Activated effector memory CD4-positive, alpha-beta T cell treated with Interleukin-2 at 50 U/mL for 16 hours (primary cell): Measurements from ENCODE around the gene DDX6.
"Not testable (repeated sequence)": the region's sequence is repeated elsewhere in the genome, so short reads cannot be mapped to it uniquely, and the experiment has no call there.

ENCODE experiments used
- DNase-seq: peaks from one replicate; pipeline ENCODE4 v3.0.0-alpha.2; 2020

The DDX6 gene

DNA sequence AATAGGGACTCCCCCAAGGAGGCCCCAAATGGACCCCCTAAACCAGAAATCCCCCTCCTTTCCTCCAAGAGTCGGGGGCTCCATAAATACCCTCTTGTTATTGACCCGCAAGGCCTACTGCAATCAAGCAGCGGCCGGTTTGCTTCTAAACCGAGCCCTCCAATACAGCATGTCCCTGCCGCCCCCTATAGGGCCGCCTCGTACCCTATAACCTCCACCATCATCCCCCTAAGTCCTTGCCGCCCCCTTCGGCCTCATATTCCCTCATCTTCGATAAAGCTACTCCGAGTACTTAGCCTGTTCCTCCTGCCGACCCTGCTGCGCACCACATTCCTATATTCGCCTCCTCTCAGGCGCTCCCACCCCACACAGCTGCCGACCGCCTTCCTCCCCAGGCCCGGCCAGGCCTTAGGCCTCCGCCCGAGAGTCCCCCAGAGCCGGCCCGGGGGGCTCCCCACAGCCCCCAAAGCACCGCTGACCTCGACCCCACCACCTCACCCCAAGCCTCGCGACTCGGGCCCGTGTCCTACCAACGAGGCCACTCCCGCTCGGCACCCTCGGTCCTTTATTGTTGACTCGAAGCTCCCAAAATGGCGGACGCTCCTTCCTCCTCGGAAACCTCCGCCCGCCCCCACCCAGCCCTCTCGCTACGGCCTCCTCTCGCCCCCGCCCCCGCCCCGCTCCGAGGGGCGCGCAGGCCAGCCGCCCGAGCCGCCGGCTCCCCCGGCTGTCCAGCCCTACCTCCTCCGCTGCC lies 430 bp downstream of the DDX6 start:
- no peak for DNase-seq

DNA sequence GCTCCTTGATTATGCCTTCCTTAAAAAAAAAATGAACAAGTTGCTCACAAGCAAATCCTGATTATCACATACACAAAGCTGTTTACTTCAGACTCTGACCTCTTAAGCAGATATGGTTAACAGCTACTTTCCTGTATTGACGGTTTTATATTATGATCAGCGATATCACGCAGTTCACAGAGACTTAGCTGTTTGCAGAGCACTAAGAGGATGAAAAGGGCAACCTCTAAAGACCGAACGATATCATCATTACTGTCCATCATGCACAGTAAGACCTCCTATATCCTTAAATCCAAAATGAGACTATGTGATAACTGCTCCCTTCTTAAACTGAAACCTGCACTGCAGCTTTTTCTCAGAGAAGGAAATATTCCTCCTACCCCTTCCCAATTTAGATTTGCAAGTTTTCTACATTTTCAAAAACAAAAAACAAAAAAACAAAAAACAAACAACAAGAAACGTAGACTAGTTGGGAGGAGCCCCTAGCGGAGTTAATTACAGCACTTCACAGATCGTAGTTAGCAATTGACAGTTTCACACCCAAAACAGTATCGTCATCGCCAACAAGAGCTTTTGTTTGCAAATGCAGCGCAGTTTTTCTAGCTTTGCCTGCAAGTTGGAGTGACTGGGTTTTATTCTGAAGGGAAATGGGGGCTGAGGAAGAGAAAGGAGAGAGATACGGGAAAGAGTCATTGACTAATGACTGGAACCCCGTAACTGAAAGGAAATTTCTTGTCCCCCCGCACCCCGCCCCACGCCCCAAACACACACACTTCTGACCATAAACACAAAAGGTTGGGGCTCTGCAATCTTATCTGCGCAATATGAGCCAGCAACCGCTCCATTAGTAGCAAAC lies 1.2 kb downstream of the DDX6 start:
- DNase-seq: no peak

DNA sequence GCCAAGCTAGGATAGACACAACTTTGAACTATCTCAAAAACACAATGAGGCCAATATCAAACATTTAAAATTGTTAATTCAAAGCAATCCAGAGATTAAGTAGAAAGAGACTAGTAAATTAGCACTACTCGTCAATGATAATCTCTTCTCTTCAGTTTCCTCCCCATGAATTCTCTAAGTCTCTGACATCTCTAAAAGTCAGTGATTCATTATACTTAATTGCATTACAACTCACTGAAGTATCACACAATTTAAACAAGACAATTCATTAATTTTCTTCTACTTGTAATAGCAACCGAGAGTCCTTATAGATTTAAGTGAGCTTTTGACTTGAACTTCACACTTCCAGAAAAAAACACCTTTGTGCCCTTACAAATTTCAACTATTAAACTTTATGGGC lies 4.3 kb downstream of the DDX6 start:
- no peak for DNase-seq

DNA sequence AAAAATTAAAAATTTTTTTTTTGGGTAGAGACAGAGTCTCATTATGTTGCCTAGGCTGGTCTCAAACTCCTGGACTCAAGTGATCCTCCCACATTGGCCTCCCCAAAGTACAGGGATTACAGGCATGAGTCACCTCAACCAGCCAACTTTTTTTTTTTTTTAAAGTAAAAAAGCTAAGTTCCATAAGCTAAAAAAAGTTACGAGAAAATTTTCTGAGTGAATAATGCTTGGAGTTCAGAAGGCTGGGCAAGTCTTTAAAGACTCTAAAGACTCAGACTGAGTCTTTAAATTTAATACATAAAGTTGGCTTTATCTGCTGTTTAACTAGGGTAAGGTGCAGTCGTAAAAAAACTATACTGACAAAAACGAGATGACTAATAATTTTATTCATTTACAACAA lies 5.6 kb downstream of the DDX6 start:
- DNase-seq: no peak

DNA sequence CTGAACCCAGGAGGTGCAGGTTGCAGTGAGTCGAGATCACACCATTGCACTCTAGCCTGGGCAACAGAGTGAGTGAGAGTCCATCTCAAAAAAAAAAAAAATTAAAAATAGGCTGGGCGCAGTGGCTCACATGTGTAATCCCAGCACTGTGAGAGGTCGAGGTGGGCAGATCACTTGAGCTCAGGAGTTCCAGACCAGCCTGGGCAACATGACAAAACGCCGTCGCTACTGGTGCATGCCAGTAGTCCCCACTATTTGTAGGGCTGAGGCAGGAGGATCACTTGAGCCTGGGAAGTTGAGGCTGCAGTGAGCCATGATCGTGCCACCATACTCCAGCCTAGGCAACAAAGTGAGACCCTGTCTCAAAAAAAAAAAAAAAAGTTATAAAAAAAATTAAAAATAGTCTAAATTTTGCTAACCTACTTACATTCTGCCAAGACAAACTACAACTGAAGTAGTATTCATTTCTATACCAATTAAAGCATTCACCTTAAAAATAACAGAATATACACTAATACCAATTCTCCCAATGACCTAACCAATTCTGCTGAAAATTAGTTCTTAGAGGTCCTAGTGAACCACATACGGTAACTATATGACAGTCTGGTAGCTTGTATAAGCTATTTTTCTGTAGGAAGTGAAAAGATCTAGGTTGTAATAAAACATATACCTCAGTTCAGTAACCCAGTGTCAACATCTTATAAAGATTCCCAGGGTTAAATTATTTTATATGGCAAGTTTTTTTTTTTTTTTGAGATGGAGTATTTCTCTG lies 7.1 kb downstream of the DDX6 start:
- DNase-seq: no peak

DNA sequence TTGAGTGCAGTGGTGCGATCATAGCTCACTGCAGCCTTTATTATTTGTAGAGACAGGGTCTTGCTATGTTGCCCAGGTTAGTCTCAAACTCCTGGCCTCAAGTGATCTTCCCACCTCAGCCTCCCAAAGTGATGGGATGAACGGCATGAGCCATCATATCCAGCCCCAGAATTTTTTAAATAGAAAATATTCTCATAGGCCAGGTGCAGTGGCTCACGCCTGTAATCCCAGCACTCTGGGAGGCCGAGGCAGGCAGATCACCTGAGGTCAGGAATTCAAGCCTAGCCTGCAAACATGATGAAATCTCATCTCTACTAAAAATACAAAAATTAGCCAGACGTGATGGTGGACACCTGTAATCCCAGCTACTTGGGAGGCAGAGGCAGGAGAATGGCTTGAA lies 7.6 kb downstream of the DDX6 start:
- DNase-seq: not testable (repeated sequence)

DNA sequence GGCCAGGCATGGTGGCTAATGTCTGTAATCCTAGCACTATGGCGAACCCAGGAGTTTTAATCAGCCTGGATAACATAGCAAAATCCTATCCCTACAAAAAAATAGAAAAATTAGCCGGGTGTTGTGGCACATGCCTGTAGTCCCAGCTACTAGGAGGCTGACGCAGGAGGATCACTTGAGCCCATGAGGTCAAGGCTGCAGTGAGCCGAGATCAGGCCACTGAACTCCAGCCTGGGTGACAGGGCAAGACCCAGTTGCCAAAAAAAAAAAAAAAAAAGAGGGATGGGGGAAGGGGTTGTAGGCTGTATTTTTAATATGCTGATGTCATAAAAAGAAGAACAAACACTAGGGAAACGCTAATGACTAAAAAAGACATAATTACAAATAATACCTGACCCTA lies 12.1 kb downstream of the DDX6 start:
- DNase-seq: no peak

DNA sequence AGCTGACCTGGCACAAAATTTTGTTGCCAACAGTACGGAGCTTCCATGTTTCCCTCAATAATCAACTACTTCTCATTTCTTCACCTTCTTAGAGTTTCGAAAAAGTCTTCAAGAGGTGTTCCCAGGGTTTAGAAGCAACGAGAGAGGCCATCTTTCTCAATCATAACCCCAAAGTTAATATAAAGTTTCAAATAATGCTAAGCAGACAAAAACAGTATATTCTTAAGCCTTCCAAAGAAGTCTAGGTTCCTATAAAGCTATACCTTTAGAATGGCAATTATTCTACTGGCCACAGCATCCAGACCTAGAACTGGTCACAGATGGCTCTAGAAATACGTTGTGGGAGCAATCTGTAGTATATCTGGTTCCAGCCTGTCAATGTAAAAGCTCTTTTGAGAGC lies 16.9 kb downstream of the DDX6 start:
- DNase-seq: no peak

DNA sequence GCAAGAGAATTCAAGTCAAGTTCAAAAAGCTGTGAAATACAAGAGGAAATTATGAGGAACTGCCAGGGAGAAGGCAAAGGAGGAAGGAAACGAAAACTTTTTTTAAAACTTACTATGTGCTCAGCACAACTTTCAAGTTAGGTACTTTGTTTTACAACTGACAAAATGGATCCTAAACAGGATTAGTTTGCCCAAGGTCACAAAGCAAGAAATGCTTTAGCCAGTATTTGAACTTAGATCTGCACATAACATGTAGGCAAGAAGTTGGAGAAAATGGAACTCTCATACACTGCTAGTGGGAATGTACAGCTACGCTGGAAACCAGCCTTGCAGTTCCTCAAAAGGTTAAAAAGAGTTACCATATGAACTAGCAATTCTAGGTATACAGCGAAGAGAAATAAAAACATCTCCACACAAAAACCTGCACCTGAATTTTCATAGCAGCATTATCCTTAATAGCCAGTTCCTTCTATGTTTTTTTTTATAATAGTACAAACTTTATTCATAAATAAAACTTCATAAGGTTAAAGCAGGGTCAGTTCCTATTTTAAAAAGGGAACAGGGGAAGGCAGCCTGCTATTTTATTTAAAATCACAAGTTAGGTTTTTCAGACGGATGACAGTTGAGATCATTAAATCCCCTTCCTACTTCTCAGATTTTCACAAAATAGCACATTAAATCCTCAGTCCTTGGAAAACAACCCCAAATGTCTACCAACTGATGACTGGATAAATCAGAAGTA lies 19.2 kb downstream of the DDX6 start:
- no peak for DNase-seq

DNA sequence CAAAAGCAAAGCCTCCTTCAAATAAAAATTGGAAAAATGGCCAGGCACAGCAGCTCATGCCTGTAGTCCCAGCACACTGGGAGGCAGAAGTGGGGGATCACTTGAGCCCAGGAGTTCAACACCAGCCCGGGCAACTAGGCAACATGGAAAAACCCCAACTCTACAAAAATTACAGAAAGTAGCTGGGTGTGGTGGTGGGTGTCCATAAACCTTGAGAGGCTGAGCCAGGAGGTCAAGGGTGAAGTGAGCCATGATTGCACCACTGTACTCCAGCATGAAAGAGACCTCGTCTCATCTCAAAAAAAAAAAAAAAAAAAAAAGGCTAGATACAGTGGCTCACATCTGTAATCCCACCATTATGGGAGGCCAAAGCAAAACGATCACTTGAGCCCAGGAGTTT lies 22.3 kb downstream of the DDX6 start:
- no peak for DNase-seq

DNA sequence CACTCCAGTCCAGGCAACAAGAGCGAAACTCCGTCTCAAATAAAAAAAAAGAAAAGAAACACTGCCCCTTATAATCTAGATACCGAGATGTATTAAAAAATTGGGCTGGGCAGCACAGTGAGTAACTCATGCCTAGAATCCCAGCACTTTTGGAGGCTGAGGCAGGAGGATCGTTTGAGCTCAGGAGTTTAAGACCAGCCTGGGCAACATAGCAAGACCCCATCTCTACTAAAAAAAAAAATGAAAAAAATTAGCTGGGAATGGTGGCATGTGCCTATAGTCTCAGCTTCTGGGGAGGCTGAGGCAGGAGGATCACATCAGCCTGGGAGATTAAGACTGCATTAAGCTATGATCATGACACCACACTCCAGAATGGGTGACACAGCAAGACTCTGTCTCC lies 24.9 kb downstream of the DDX6 start:
- no peak for DNase-seq

DNA sequence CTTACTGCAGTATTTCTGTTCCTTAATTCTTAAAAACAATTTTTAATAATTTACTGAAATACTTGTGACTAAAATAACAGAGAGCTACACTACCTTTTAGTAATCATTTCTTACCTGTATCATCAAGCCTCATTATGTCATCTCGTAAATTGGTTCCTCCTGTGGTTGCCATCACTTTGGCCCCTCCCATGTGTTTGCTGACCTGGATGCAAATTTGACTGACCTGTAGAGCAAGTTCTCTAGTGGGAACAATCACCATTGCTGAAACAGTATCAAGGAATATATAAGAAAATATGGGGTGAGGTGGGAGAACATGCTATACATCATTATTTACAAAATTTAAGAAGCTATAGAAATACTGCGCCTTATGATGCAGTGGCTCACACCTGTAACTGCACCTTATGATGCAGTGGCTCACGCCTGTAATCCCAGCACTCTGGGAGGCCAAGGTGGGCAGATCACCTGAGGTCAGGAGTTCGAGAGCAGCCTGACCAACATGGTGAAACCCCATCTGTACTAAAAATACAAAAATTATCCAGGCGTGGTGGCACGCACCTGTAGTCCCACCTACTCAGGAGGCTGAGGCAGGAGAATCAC lies 25.8 kb downstream of the DDX6 start:
- not testable (repeated sequence) for DNase-seq

DNA sequence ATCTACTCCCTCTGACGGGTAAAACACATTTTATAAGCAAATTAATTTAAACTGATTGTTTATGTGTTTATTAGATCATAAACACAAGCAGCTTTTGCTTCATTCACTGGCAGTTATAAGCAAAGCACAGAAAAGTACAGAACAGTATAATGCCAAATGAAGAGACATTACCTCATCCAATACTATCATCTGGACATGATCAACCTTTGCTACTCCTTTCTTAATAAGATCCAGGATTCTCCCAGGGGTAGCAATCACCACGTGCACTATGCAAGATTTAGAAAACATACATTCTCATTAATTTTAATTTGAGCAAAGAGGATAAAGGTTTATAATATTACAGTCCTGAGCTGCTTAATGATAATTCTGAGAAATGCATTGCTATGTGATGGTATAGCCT lies 27.9 kb downstream of the DDX6 start:
- DNase-seq: no peak

DNA sequence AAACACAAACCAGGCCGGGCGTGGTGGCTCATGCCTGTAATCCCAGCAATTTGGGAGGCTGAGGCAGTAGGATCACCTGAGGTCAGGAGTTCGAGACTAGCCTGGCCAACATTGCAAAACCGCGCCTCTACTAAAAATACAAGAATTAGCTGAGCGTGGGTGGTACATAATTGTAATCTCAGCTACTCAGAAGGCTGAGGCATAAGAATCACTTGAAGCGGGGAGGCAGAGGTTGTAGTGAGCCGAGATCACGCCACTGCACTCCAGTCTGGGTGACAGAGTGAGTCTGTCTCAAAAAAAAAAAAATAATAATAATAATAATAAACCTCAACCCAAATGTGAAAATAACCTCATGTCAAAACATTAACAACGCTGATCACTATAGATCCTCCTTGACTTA lies 29.0 kb downstream of the DDX6 start:
- not testable (repeated sequence) for DNase-seq

DNA sequence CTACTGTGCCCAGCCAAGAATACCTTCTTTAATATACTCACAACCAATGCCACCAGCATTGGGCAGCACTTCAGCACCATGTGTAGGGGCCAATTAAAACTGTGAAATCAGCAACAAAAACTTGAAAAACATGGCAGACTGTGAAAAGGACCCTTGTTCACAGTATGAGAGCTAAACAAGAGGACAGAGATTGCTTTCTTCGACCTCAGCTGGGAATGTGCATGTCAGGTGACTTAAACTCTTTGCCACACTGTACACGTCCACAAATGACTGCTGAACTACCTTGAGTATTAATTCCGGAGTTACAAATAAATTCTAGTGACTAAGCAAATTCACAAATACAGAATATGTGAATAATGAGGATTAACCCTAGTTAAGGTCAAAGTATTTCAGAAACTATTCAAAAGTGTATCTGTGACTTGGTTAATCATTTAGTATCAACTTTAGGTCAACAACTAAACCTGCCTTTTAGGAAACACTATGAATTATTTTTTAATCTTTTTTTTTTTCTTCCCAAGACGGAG lies 33.0 kb downstream of the DDX6 start:
- no peak for DNase-seq

DNA sequence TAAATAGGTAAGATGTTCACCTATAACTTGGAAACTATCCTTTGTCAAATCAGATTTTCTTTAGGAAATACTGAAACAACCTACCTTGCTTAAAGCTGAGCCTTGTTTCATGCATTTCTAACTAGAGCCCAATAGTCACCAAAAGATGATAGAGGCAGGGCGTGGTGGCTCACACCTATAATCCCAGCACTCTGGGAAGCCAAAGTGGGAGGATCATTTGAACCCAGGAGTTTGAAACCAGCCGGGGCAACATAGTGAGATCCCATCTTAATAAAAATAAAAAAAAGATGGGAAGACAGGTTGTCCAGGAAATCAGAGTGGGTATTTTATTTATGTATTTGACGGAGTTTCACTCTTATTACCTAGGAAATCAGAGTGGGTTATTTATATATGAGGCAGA lies 38.3 kb downstream of the DDX6 start:
- DNase-seq: no peak

DNA sequence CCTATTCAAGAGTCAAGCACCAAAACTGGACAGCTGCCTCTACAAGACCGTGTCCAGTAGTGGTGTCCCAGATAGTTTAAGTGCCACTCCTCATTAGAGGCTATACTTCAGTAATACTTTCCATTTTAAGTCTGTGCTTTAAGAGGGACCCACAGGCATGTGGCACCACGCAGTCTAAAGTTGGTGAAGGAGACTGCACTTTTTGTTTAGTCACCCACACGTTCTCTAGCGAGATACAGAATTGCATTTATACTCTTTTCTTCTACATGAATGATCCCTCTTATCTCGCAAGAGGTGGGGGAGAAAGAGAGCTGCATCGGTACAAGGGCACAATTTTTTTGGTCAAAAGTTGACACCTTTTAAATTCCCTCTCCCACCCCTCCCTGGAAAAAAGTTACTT lies 41.5 kb downstream of the DDX6 start:
- DNase-seq: no peak

DNA sequence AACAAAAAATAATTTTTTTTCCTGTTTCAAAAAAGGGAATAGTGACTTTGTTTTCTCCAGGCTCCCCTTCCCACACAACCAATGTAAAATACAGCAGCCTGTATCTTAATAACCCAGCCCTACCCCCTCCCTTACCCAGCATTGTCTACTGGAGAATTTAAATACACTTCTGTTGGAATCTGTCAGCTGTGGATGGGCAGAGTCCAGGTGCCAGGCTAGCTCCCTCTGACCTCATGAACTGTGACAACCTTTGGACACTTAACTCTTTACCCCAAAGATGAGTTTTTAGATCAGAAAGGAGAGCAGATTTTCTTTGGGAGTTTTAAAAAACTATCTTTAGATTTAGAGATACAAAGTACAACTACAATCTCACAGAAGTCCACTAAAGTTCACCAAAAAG lies 42.9 kb downstream of the DDX6 start:
- DNase-seq: no peak

DNA sequence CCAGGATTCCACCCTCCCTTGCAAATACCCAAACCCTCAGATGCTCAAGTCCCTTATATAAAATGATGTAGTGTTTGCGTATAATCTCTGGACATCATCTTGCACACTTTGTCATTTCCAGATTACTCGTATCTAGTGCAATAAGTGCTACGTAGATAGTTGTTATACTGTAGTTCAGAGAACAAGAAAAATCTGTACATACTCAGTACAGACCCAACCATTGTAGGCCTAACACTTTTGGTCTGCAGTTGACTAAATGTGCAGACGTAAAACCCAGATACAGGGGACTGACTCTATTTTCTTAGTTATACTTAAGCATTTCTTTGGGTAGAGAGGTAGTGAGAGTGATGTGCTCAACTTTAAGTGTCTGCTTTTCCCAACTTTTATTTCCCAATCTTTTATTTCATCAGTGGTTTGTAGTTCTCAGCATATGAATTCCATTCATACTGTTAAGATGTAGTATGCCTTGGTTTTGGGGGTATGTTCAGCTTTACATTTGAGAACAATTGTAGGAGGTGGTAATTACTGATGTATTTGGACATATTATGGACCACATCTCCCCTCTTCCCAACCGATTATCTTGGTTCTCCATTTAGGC lies 43.9 kb downstream of the DDX6 start:
- DNase-seq: no peak

DNA sequence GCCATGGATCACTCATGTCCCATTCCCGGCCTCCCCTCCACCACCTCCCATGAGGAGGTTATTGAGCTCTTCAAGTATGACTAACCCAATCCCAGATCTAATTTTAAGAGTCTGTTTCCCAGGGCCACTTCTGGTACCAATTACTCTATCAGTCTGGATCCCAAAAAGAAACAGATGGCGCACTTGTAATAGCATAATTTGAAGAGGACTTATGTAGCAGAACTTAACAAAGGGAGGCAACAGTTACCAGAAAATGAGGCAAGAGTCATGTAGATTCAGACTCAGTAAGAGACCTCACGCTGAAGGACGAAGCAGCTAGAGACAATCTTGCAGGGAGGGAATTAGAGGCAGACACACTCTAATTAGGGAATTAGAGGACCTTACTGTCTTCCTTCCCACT lies 46.9 kb downstream of the DDX6 start:
- DNase-seq: no peak

DNA sequence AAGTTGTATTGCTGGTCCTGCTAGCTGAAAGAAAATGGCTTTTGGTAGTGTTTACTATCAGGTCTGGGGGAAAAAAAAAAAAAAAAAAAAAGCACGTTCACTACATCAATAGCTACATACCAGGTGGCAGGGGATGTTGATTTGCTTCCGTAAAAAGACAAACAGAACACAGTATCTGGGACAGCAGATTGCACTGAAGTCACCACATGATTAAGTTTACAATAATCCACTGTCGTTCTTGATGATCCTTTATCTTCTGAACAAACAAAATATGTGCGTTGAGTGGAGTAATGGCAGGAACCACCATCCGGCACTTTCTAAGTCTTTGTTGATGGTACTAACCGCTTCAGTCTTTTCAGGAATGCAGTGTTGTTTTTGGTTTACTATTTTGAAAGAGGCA lies 48.7 kb downstream of the DDX6 start:
- DNase-seq: no peak

DNA sequence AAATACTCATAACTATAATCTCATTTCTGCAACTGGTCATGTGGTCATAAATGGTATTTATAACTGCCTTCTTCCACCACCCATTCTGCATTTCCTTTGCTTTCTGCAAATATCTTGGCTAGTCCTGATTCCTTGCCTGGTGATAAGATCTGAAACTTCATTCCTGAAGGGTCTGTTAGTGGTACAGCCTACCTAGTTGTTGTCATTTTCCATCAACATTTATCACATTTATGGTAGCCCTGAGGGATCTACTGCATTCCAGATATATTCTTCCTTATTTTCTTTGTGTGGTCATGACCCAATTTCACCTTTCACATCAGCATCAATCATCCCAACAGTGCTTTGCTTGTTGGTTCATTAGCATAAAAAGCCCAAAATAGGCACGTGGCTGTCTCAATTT lies 50.1 kb downstream of the DDX6 start:
- no peak for DNase-seq
